DND-41 (cell line): ENCODE results near the gene NKX3-2.

Source experiments
- ATAC-seq: fragments of 200-7000 bp; cut with Tn5 transposase; 3 replicates; pipeline ENCODE4 v1.9.1; 2021; ENCODE audit warnings: low read depth; ENCODE audit not compliant: insufficient read depth
- DNase-seq: peaks from one replicate; pipeline ENCODE4 v3.0.0-alpha.2; 2020
- H2AFZ ChIP-seq: 2 replicates; pipeline ENCODE4 v1.6.0; 2012; ENCODE audit warnings: low read depth, low read length
- H3K27ac ChIP-seq: 2 replicates; pipeline ENCODE4 v1.5.1; 2012; ENCODE audit warnings: low read length, inconsistent platforms
- H3K27me3 ChIP-seq: fragments of 200-600 bp; sonication (generic); 2 replicates; pipeline ENCODE4 v1.6.0; 2012; ENCODE audit warnings: low read length, mild to moderate bottlenecking, inconsistent platforms; ENCODE audit not compliant: insufficient read depth, poor library complexity
- H3K36me3 ChIP-seq: 2 replicates; pipeline ENCODE4 v1.5.1; 2012; ENCODE audit warnings: low read length, inconsistent platforms; ENCODE audit not compliant: insufficient read depth
- H3K4me1 ChIP-seq: 2 replicates; pipeline ENCODE4 v1.5.1; 2012; ENCODE audit warnings: mild to moderate bottlenecking, low read length; ENCODE audit not compliant: insufficient read depth
- H3K4me2 ChIP-seq: 2 replicates; pipeline ENCODE4 v1.6.0; 2012; ENCODE audit warnings: mild to moderate bottlenecking, moderate library complexity, low read length, inconsistent platforms; ENCODE audit not compliant: insufficient read depth
- H3K4me3 ChIP-seq, 2 experiments: fragments of 200-600 bp in 1 of 2; shearing (Covaris generic) in 1 of 2; 2 replicates each; pipeline ENCODE4 v1.5.1; 2012 to 2016; ENCODE audit warnings: inconsistent platforms in 2 of 2, low read length in 2 of 2, mild to moderate bottlenecking in 2 of 2, low read depth in 1 of 2, moderate library complexity in 1 of 2
- H3K79me2 ChIP-seq: 2 replicates; pipeline ENCODE4 v1.6.0; 2012; ENCODE audit warnings: low read length, inconsistent platforms; ENCODE audit not compliant: insufficient read depth
- H3K9ac ChIP-seq: 2 replicates; pipeline ENCODE4 v1.6.0; 2012; ENCODE audit warnings: low read depth, mild to moderate bottlenecking, inconsistent platforms, low read length, moderate library complexity
- H3K9me3 ChIP-seq: 2 replicates; pipeline ENCODE4 v1.5.1; 2012; ENCODE audit warnings: low read length, moderate library complexity, mild to moderate bottlenecking, inconsistent platforms; ENCODE audit not compliant: insufficient read depth, severe bottlenecking
- H4K20me1 ChIP-seq: 2 replicates; pipeline ENCODE4 v1.6.0; 2012; ENCODE audit warnings: low read length; ENCODE audit not compliant: insufficient read depth
- EZH2 ChIP-seq: IDR thresholded peaks from 3 replicates; pipeline ENCODE4 v1.6.1; 2012; ENCODE audit warnings: borderline replicate concordance, low read depth, mild to moderate bottlenecking, moderate library complexity, low read length, inconsistent platforms; ENCODE audit not compliant: severe bottlenecking
- TF ChIP-seq, protein P1 (sequence below): IDR thresholded peaks from 2 replicates; pipeline ENCODE4 v1.5.1; 2012; ENCODE audit warnings: borderline replicate concordance, low read length, moderate library complexity, mild to moderate bottlenecking; ENCODE audit not compliant: poor library complexity, severe bottlenecking; ENCODE audit errors: extremely low read depth

The NKX3-2 gene

DNA sequence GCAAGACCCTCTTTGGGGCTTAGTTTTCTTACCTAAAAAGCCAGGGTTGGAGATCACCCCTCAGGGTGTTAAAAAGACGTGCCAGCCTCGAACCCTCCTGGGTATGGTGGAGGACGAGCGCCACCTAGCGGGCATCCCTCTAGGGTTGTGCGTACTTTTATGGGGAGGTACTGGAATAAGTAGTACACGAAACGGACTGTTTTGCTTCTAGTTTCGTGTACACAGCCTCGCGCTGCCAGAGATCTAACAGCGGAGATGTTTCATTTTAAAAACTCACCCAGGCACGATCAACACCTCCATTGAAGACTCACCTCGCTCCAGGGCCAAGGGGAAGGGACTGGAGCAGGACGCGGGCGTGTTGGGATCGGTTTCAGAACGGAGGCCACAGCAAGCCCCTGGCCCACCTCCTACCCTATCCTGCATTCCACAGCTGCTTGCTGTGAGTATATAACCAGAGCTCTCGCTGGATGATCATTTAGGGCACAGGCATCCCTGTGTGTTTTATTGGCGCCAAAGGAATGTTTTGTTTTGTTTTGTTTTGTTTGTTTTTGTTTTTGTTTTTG lies 4.8 kb upstream of the NKX3-2 start:
- H3K9ac ChIP-seq = no peak overlapping the region

GRCh38 chr4:13548059-13548983 lies 4.0 kb upstream of the NKX3-2 start:
- Histone ChIP-seq H3K79me2 (no peaks in the 10 kb centered on the region), H3K4me1 (peaks cover 16% of the 10 kb centered on the region), H2AFZ (no peak overlapping the region; the same call in 1 of the 2 replicates), H3K9ac (no peak overlapping the region; the same call in 1 of the 2 replicates), H3K9me3 (peaks cover 6% of the 10 kb centered on the region), H3K36me3 (no peaks in the 10 kb centered on the region), H3K4me3 (peak overlapping the region in 1 of 2 experiments; percentile 50; a peak in 2 of 4 replicates), H3K27ac (no peak overlapping the region), H4K20me1 (no peaks in the 10 kb centered on the region), H3K4me2 (peak overlapping the region; percentile 64), H3K27me3 (no peaks in the 10 kb centered on the region)
- ATAC-seq (no peak), DNase-seq (no peak)
- TF ChIP-seq, protein P1, sequence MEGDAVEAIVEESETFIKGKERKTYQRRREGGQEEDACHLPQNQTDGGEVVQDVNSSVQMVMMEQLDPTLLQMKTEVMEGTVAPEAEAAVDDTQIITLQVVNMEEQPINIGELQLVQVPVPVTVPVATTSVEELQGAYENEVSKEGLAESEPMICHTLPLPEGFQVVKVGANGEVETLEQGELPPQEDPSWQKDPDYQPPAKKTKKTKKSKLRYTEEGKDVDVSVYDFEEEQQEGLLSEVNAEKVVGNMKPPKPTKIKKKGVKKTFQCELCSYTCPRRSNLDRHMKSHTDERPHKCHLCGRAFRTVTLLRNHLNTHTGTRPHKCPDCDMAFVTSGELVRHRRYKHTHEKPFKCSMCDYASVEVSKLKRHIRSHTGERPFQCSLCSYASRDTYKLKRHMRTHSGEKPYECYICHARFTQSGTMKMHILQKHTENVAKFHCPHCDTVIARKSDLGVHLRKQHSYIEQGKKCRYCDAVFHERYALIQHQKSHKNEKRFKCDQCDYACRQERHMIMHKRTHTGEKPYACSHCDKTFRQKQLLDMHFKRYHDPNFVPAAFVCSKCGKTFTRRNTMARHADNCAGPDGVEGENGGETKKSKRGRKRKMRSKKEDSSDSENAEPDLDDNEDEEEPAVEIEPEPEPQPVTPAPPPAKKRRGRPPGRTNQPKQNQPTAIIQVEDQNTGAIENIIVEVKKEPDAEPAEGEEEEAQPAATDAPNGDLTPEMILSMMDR = no peak
- TF ChIP-seq EZH2 = no peak

More for the DNA sequence above, 4.8 kb upstream of the NKX3-2 start:
- ATAC-seq = peak; percentile 80
- H3K4me1 ChIP-seq = peaks cover 16% of the 10 kb centered on the region
- no peaks in the 10 kb centered on the region for H3K9me3 ChIP-seq
- no peaks in the 10 kb centered on the region for H3K27me3 ChIP-seq
- H3K27ac ChIP-seq = no peak overlapping the region
- peak overlapping the region; percentile 73 for H2AFZ ChIP-seq
- H3K36me3 ChIP-seq = no peaks in the 10 kb centered on the region
- peak overlapping the region; percentile 59; the same call in 1 of the 2 replicates for H3K4me2 ChIP-seq
- DNase-seq = peak; percentile 82
- H4K20me1 ChIP-seq = no peaks in the 10 kb centered on the region
- TF ChIP-seq EZH2 = no peak
- TF ChIP-seq, protein P1 = peak; percentile 95
- no peaks in the 10 kb centered on the region for H3K79me2 ChIP-seq
- H3K4me3 ChIP-seq = peak overlapping the region in 1 of 2 experiments; percentile 39; a peak in 1 of 4 replicates

DNA sequence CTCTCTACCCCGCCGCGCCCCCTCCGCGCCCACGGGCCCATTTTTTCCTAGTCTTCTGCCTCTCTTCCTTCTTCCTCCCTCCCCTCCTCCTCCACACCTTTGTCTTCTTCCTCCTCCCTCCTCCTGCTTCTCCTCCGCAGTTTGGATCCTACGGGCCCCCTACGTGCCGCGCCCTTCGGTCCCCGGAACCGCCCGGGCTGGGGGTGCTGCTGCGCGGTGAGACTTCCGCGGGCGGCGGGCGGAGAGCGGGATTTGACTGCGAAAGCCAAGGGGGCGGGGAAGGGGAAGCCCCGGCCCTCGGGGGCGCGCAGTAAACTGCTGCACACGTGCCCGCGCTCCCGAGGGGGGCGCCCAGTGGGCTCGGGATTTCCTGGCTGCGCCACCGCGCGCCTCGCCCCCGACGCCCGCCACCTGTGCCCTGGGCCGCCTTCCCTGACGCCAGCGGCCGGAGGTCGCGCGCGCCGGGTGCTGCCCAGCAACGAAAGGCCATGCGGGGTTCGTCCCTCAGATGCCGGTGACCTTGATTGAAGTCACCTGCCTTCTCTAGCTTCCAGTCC lies 3.3 kb upstream of the NKX3-2 start:
- peak; percentile 72 for DNase-seq
- H3K4me1 ChIP-seq = peaks cover 16% of the 10 kb centered on the region
- TF ChIP-seq EZH2 = no peak
- TF ChIP-seq, protein P1 = no peak
- H4K20me1 ChIP-seq = no peaks in the 10 kb centered on the region
- ATAC-seq = peak; percentile 78
- H3K4me3 ChIP-seq = peak overlapping the region in 1 of 2 experiments; percentile 50; a peak in 2 of 4 replicates
- H3K27me3 ChIP-seq = no peaks in the 10 kb centered on the region
- H3K4me2 ChIP-seq = peak overlapping the region; percentile 64
- peak overlapping the region; percentile 64 for H2AFZ ChIP-seq
- H3K9ac ChIP-seq = peak overlapping the region; percentile 44; the same call in 1 of the 2 replicates
- H3K27ac ChIP-seq = no peak overlapping the region
- peaks cover 13% of the 10 kb centered on the region for H3K9me3 ChIP-seq
- no peaks in the 10 kb centered on the region for H3K79me2 ChIP-seq
- H3K36me3 ChIP-seq = no peaks in the 10 kb centered on the region
